A549 (cell line): ENCODE data around the gene DOCK1. TPM values are rescaled to one million over a fixed set of nuclear protein-coding genes. Genes with fewer than 3 reads are reported as not detected.

Experiments used
- ATAC-seq, 2 experiments: fragments of 200-7000 bp in 1 of 2; fragments of >200 bp in 1 of 2; cut with Nextera tagmentation in 1 of 2; cut with Tn5 transposase in 1 of 2; 3 replicates each; pipeline versions ENCODE4 v1.8.0 to v1.9.1; 2018 to 2020; ENCODE audit warnings: mild to moderate bottlenecking in 1 of 2, moderate library complexity in 1 of 2
- CTCF ChIA-PET: fragments of 300-600 bp; sonication (Branson Sonifier 250); formaldehyde crosslinking; extraction: SDS; loops from one replicate; lab custom pipeline; 2021; ENCODE audit warnings: antibody characterized with exemption, inconsistent platforms; lab: Yijun Ruan, JAX
- POLR2A ChIA-PET: fragments of 350-600 bp; formaldehyde crosslinking; extraction: SDS; loops from one replicate; lab custom pipeline; 2021; ENCODE audit warnings: antibody characterized with exemption, inconsistent platforms; lab: Yijun Ruan, JAX
- DNase-seq, 2 experiments: peaks; one replicate each; pipeline versions ENCODE4 v3.0.0 to v3.0.0-alpha.2; 2011 to 2016; ENCODE audit warnings: low read depth in 1 of 2, low spot score in 1 of 2
- FAIRE-seq: peaks from 2 replicates; lab custom pipeline; 2011; peaks lifted over from hg19 to GRCh38; lab: Jason Lieb, UNC
- H3K27ac ChIP-seq, 2 experiments: fragments of >200 bp; sonication (Bioruptor Twin); formaldehyde crosslinking; 3 replicates each; pipeline ENCODE4 v1.5.1; 2016 to 2017
- H3K4me1 ChIP-seq: fragments of >200 bp; sonication (Bioruptor Twin); formaldehyde crosslinking; 3 replicates; pipeline ENCODE4 v1.6.1; 2016
- H3K4me2 ChIP-seq: fragments of >200 bp; sonication (Bioruptor Twin); formaldehyde crosslinking; 3 replicates; pipeline ENCODE4 v1.6.1; 2016
- H3K4me3 ChIP-seq: fragments of >200 bp; sonication (Bioruptor Twin); formaldehyde crosslinking; 3 replicates; pipeline ENCODE4 v1.5.1; 2016
- H3K9me3 ChIP-seq: fragments of >200 bp; sonication (Bioruptor Twin); formaldehyde crosslinking; 3 replicates; pipeline ENCODE4 v1.6.1; 2016
- BHLHE40 ChIP-seq: IDR thresholded peaks from 2 replicates; pipeline ENCODE4 v1.6.1; 2012; ENCODE audit warnings: low read depth, low read length, inconsistent platforms
- CEBPB ChIP-seq, 2 experiments: fragments of >200 bp in 1 of 2; sonication (Bioruptor Twin) in 1 of 2; formaldehyde crosslinking in 1 of 2; IDR thresholded peaks; 2 replicates each; pipeline ENCODE4 v1.6.1; 2012 to 2016
- E2F6 ChIP-seq: IDR thresholded peaks from 2 replicates; pipeline ENCODE4 v1.6.1; 2012; ENCODE audit warnings: low read depth, borderline replicate concordance
- EHF ChIP-seq: fragments of 250-450 bp; sonication (Bioruptor Pico); IDR thresholded peaks from 2 replicates; pipeline ENCODE4 v1.5.0; 2020; ENCODE audit warnings: mild to moderate bottlenecking
- EHMT2 ChIP-seq: fragments of 200-600 bp; sonication (generic); IDR thresholded peaks from 2 replicates; pipeline ENCODE4 v1.6.1; 2016; ENCODE audit warnings: antibody characterized with exemption, low read depth, mild to moderate bottlenecking, moderate library complexity
- ELK1 ChIP-seq: fragments of 150-350 bp; IDR thresholded peaks from 2 replicates; pipeline ENCODE4 v1.6.1; 2014; ENCODE audit warnings: low read depth, mild to moderate bottlenecking, low read length
- EP300 ChIP-seq, 2 experiments: fragments of >200 bp; sonication (Bioruptor Twin); formaldehyde crosslinking; IDR thresholded peaks; 2 replicates in 1 of 2; 3 replicates in 1 of 2; pipeline ENCODE4 v1.6.1; 2016 to 2017
- ESRRA ChIP-seq: fragments of 150-350 bp; IDR thresholded peaks from 2 replicates; pipeline ENCODE4 v1.6.1; 2014; ENCODE audit warnings: mild to moderate bottlenecking, low read length, borderline replicate concordance
- FOSB ChIP-seq: fragments of 250-450 bp; sonication (Bioruptor Pico); IDR thresholded peaks from 2 replicates; pipeline ENCODE4 v1.5.0; 2020; ENCODE audit warnings: mild to moderate bottlenecking, moderate library complexity
- GATA3 ChIP-seq: IDR thresholded peaks from 2 replicates; pipeline ENCODE4 v1.6.1; 2012; ENCODE audit warnings: borderline replicate concordance
- HEYL ChIP-seq: fragments of 250-450 bp; sonication (Bioruptor Pico); IDR thresholded peaks from 2 replicates; pipeline ENCODE4 v1.8.0; 2021; ENCODE audit warnings: mild to moderate bottlenecking, moderate library complexity
- HOXA7 ChIP-seq: fragments of 250-450 bp; sonication (Bioruptor Pico); IDR thresholded peaks from 2 replicates; pipeline ENCODE4 v1.5.0; 2020; ENCODE audit warnings: mild to moderate bottlenecking, moderate library complexity
- JUN ChIP-seq, 2 experiments: fragments of >200 bp; sonication (Bioruptor Twin); formaldehyde crosslinking; IDR thresholded peaks; 2 replicates in 1 of 2; 3 replicates in 1 of 2; pipeline ENCODE4 v1.6.1; 2016 to 2017
- KDM1A ChIP-seq: fragments of 200-600 bp; sonication (generic); IDR thresholded peaks from 2 replicates; pipeline ENCODE4 v1.6.1; 2016; ENCODE audit warnings: low read depth, mild to moderate bottlenecking
- KDM5A ChIP-seq: fragments of 200-600 bp; sonication (generic); IDR thresholded peaks from 2 replicates; pipeline ENCODE4 v1.6.1; 2016; ENCODE audit warnings: antibody characterized with exemption, mild to moderate bottlenecking
- MAFK ChIP-seq: fragments of 450-650 bp; IDR thresholded peaks from 2 replicates; pipeline ENCODE4 v1.6.1; 2014; ENCODE audit not compliant: partially characterized antibody
- MYC ChIP-seq: IDR thresholded peaks from 2 replicates; pipeline ENCODE4 v1.6.1; 2012; ENCODE audit warnings: mild to moderate bottlenecking, inconsistent platforms, low read length, improper control_type of control experiment, borderline replicate concordance
- NFE2L2 ChIP-seq: fragments of 150-350 bp; conservative IDR thresholded peaks from 2 replicates; pipeline ENCODE4 v1.6.1; 2014; ENCODE audit warnings: low read length
- NR3C1 ChIP-seq: fragments of >200 bp; sonication (Bioruptor Twin); formaldehyde crosslinking; IDR thresholded peaks from 3 replicates; pipeline ENCODE4 v1.6.1; 2017
- POLR2A ChIP-seq: IDR thresholded peaks from 2 replicates; pipeline ENCODE4 v1.6.1; 2012; ENCODE audit warnings: mild to moderate bottlenecking, low read length
- RAD21 ChIP-seq, 2 experiments: fragments of >200 bp in 1 of 2; sonication (Bioruptor Twin) in 1 of 2; formaldehyde crosslinking in 1 of 2; IDR thresholded peaks in 1 of 2; conservative IDR thresholded peaks in 1 of 2; 2 replicates in 1 of 2; 3 replicates in 1 of 2; pipeline ENCODE4 v1.6.1; 2012 to 2018; ENCODE audit warnings: inconsistent platforms in 1 of 2
- RCOR1 ChIP-seq: fragments of 150-350 bp; IDR thresholded peaks from 2 replicates; pipeline ENCODE4 v1.6.1; 2014; ENCODE audit warnings: antibody characterized with exemption, low read length, low read depth
- SMC3 ChIP-seq: fragments of >200 bp; sonication (Bioruptor Twin); formaldehyde crosslinking; IDR thresholded peaks from 3 replicates; pipeline ENCODE4 v1.6.1; 2018; ENCODE audit warnings: inconsistent platforms
- TP53 ChIP-seq: fragments of 250-450 bp; sonication (Bioruptor Pico); IDR thresholded peaks from 2 replicates; pipeline ENCODE4 v1.5.0; 2021; ENCODE audit warnings: mild to moderate bottlenecking, moderate library complexity
- ZSCAN20 ChIP-seq: fragments of 250-450 bp; sonication (Bioruptor Pico); IDR thresholded peaks from 2 replicates; pipeline ENCODE4 v1.8.0; 2022; ENCODE audit warnings: mild to moderate bottlenecking, moderate library complexity
- WGBS: methylation state at CpG from one replicate; pipeline ENCODE4 v1.1.6; 2017; ENCODE audit errors: missing lambda C conversion rate; 5-methylcytosine and 5-hydroxymethylcytosine counted together
- polyA plus RNA-seq, 4 experiments: library from polyadenylated mRNA; depleted of rRNA in 3 of 4; stranded (reverse); fragments of >200 nt; fragmentation: RNase III in 1 of 4; extraction: RNeasy Plus Mini Kit Qiagen cat#74134 plus additional on column Dnase treatment in 1 of 4; gene quantifications; 2 replicates in 3 of 4; 3 replicates in 1 of 4; pipeline ENCODE4 v1.2.3, GENCODE V29; 2011 to 2017
- TF ChIP-seq, protein P1 (sequence below): fragments of >200 bp; sonication (Bioruptor Twin); formaldehyde crosslinking; IDR thresholded peaks from 2 replicates; pipeline ENCODE4 v1.6.1; 2016
- TF ChIP-seq, protein P2 (sequence below): fragments of 450-650 bp; IDR thresholded peaks from 2 replicates; pipeline ENCODE4 v1.6.1; 2014; ENCODE audit warnings: antibody characterized with exemption

DOCK1 gene
- polyA plus RNA-seq, 2 of the 4 experiments (the other 2 are of a cell fraction): 22.6 to 28.2 TPM

DNA sequence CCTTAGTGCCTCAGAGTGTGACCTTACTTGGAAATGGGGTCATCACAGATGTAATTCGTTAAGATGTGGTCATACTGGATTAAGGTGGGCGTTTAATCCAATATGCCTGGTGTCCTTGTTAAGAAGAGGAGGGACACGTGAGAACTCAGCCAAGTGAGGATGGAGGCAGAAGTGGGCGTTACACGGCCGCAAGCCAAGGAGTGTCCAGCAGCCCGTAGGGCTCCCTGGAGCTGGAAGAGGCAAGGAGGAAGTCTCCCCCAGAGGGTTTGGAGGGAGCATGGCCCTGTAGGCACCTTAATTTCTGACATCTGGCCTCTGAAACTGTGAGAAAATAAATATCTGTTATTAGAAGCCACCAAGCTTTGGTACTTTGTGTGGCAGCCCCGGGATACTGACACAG is 21.3 kb downstream of the DOCK1 start:
- ATAC-seq (no peak), DNase-seq (no peak), FAIRE-seq (no peak)
- ChIA-PET POLR2A (no interaction called here), CTCF (no interaction called here)
- Histone ChIP-seq H3K4me2 (no peak overlapping the region), H3K4me1 (peaks cover 5% of the 10 kb centered on the region; the same call in 2 of the 3 replicates), H3K9me3 (no peaks in the 10 kb centered on the region), H3K4me3 (no peak overlapping the region), H3K27ac (no peak overlapping the region)
- WGBS: 90% methylated on average over 8 of the region's 8 CpGs
- TF ChIP-seq NR3C1 (no peak), EHMT2 (no peak), POLR2A (no peak), EHF (CRISPR knock-in tag) (no peak), GATA3 (no peak), SMC3 (no peak)

- Histone ChIP-seq H3K4me1 (no peaks in the 10 kb centered on the region), H3K4me2 (no peak overlapping the region), H3K27ac (no peak overlapping the region), H3K4me3 (no peak overlapping the region), H3K9me3 (no peaks in the 10 kb centered on the region)
- TF ChIP-seq ELK1 (no peak), CEBPB (IDR thresholded peaks at IDR 0.05) (no peak), HOXA7 (CRISPR knock-in tag) (no peak), HEYL (CRISPR knock-in tag) (no peak), RAD21 (conservative IDR thresholded peaks at IDR 0.05 in 1 of 2, IDR thresholded peaks at IDR 0.05 in 1 of 2) (no peak), TP53 (CRISPR knock-in tag) (no peak)
- TF ChIP-seq, protein P1, sequence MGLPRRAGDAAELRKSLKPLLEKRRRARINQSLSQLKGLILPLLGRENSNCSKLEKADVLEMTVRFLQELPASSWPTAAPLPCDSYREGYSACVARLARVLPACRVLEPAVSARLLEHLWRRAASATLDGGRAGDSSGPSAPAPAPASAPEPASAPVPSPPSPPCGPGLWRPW: no peak
- TF ChIP-seq, protein P2, sequence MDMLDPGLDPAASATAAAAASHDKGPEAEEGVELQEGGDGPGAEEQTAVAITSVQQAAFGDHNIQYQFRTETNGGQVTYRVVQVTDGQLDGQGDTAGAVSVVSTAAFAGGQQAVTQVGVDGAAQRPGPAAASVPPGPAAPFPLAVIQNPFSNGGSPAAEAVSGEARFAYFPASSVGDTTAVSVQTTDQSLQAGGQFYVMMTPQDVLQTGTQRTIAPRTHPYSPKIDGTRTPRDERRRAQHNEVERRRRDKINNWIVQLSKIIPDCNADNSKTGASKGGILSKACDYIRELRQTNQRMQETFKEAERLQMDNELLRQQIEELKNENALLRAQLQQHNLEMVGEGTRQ: no peak
- ChIA-PET POLR2A (no interaction called here), CTCF (interaction anchor here (1.3 kb wide), 1 partner anchor 15 kb away, joined by 5 read pairs; no protein-coding TSS in a partner anchor)
- WGBS: 95% methylated on average over 13 of the region's 13 CpGs
- FAIRE-seq: no peak
- DNase-seq: no peak
- no peak for ATAC-seq
Observed at GRCh38 chr10:126927799-126928198, 22.6 kb downstream of the DOCK1 start.

- Histone ChIP-seq H3K4me3 (no peak overlapping the region), H3K9me3 (no peaks in the 10 kb centered on the region), H3K4me2 (no peak overlapping the region), H3K4me1 (no peaks in the 10 kb centered on the region), H3K27ac (no peak overlapping the region)
- TF ChIP-seq MYC (no peak), FOSB (CRISPR knock-in tag) (no peak), TP53 (CRISPR knock-in tag) (no peak), HEYL (CRISPR knock-in tag) (no peak), JUN (IDR thresholded peaks at IDR 0.05) (no peak), GATA3 (no peak), ESRRA (no peak), RCOR1 (no peak), EP300 (IDR thresholded peaks at IDR 0.05) (no peak), ELK1 (no peak), BHLHE40 (no peak), KDM1A (no peak), RAD21 (conservative IDR thresholded peaks at IDR 0.05 in 1 of 2, IDR thresholded peaks at IDR 0.05 in 1 of 2) (no peak), ZSCAN20 (CRISPR knock-in tag) (no peak), MAFK (no peak), SMC3 (no peak), NFE2L2 (no peak), E2F6 (no peak), KDM5A (no peak)
- TF ChIP-seq, protein P2: no peak
- DNase-seq (no peak), ATAC-seq (no peak), FAIRE-seq (no peak)
- ChIA-PET CTCF (interaction anchor here (1.3 kb wide), 1 partner anchor 15 kb away, joined by 5 read pairs; no protein-coding TSS in a partner anchor), POLR2A (no interaction called here)
- 92% methylated on average over 5 of the region's 7 CpGs for WGBS
Observed at GRCh38 chr10:126928274-126928673, 23.0 kb downstream of the DOCK1 start.
